ENCODE measurements around the gene PHLDA2.

PHLDA2 gene, protein sequence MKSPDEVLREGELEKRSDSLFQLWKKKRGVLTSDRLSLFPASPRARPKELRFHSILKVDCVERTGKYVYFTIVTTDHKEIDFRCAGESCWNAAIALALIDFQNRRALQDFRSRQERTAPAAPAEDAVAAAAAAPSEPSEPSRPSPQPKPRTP

GRCh38 chr11:2928605-2929530, at the start of gene PHLDA2:
Gene PHLDA2, minus strand, starts transcription at chr11:2929420. Its CDS starts 56 bp downstream, at chr11:2929364.
- no peak for DNase-seq (ENCODE audit: low read depth)

DNA sequence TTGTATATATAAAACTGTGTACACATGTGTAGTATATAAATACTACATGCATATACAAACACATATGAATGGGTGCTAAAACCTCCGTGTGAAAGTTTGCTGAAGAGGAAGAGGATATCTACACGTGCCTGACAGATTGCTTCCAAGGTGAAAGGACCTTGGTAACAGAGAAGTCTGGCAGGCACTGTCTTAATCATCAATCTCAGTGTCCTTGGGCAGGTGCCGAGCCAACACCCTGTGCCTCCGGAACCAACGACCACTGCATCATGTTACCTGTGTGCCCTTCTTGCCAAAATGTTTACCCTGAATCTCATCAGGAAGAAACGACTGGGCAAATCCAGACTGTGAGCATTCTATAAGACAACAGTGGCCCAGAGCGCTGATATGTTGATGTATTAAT, 47.9 kb upstream of the PHLDA2 start:
- no peak for DNase-seq (ENCODE audit: low read depth)

DNA sequence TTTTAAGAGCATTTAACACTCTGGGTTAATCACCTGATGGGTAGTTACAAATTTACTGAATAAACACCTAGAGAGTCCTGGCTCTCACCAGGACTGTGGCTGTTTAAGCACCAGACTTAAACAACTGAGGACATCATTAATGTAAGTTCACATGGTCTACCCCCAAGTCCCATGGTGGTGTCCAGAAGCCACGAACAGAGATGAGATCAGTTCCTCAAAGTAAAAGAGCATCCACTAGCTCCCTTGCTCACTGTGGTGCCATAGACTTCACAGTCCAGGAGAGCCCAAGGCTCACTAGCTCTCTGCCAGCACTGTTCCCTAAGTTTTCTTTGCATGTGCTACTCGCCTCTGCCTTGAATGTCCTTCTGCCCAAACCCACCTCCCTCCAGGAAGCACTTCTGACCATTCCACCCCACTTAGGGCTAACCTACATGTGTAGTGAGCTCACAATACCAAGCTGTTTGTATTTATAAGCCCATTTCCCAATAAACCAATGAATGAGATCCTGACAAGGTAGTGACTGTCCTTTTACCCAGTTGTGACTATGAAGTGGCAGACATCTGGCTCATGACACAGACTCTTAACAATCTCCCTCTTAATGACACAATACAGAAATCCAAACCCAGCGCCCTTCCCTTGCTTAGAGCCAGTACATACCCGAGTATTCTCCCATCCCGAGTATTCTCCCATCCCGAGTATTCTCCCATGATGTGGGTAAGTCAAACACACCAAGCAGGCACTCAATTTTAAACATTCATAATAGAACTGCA, 47.3 kb upstream of the PHLDA2 start:
- no peak for DNase-seq (ENCODE audit: low read depth)

DNA sequence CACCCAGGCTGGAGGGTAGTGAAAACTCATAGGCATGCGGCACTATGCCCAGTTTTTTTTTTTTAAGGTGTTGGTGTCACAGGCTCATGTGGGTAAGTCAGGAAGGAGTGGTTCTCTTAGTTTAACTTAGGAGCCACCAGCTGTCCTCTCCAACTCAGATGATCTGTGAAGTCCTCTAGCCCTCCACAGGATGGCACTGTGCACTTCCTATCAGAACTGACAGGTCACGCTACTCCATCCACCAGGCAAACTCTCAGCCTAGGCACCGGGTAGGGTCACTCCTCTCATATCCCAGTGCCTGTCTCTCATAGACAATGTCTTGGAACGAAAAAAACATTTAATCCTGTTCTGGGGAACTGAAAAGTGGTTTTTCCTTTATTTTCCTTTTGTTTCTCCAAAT, 46.4 kb upstream of the PHLDA2 start:
- DNase-seq (ENCODE audit: low read depth) = no peak

- DNase-seq (ENCODE audit: low read depth) = no peak
Observed at GRCh38 chr11:2974272-2974671, 45.1 kb upstream of the PHLDA2 start.

DNA sequence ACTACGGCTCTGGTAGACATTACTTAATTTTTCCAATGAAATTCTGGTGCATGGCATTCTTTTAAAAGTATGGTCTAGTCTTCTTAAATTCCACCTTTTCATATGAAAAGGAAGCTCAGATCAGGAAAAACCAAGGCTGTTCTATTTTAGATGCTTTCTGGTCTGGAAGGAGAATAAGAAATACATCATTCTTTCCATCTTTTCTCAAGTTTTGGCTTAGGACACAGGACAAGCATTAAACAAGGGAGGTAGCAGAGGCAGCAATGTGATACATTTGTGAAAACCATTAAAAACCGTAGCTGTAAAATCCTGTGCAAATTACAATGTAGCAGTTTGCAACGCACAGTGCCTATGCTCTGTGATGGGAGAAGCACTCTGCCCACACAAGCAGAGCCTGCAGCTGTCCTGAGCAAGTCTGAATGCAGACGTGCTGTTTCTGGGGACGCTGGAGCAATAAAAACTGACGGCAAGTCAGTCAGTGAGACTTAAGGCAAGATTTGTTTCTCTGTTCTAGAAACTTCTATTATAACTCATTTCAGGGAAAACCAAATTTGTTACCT, 39.2 kb upstream of the PHLDA2 start:
- DNase-seq (ENCODE audit: low read depth) = no peak

- no peak for DNase-seq (ENCODE audit: low read depth)
Observed at GRCh38 chr11:2964782-2965181, 35.6 kb upstream of the PHLDA2 start.

GRCh38 chr11:2963761-2964160, 34.5 kb upstream of the PHLDA2 start:
- DNase-seq (ENCODE audit: low read depth) = no peak

DNA sequence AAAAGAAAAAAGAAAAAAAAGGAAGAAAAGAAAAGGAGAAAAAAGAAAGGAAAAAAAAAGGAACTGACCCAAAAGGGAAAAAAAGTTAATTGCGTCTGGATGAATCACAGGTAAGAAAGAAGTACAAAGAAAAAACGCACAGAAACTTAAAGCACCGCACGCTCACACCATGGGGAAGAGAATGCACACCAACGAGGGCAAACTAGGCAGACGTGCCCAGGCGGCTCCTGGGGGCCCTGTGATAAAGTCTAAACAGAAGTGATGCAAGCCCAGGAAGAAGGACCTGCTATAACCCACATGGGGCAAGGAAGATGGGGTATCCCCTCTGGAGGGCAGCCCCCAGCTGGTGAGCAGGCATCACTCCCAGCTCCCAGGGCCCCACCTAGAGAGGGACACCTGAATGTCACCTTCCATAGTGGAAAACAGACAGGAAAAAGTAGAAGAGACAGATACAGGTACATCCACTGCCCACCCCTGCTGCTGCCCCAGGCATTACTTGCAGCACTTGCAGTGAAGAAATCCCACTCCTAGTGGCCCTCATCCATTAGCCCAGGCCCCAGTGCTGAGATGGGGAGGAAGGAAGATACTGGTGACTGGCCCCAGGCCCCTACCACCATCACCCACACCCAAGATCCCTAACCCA, 34.0 kb upstream of the PHLDA2 start:
- no peak for DNase-seq (ENCODE audit: low read depth)

DNA sequence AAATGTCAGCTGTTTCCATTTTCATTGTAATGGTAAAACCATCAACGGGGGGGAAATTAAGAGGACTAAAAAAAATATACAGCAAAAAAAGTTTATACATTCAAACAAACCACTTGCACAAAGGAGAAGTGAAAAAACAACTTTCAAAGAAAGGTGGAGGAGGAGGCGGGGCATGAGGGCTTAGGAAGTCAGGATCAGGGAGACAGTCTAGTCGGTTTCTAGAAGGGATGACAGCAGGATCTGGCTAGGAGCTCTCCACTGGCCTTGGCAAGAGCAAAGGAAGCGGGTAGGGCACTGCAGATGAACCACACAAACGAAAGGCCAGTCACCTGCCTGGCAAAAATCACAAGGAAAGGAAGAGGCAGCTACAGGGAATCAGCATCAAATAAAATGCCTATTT, 31.9 kb upstream of the PHLDA2 start:
- no peak for DNase-seq (ENCODE audit: low read depth)

DNA sequence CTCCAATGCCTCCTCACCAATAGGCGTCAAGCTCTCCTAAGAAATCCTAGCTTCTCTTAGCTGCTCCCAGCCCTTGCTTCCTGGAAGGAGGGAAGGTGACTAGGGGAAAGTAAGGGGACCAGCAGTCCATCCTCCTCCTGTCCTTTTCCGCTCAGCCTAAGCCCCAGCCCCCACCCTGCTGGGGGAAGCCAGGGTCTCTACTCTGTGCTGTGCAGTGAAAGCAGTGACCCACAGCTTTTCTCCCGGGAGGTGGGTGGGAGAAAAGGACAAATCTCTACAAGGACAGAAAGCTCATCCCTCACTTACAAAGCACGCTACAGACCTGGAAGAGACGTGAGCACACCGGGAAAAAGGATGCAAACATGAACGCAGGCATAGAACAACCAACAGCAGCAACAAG, 30.9 kb upstream of the PHLDA2 start:
- no peak for DNase-seq (ENCODE audit: low read depth)

DNA sequence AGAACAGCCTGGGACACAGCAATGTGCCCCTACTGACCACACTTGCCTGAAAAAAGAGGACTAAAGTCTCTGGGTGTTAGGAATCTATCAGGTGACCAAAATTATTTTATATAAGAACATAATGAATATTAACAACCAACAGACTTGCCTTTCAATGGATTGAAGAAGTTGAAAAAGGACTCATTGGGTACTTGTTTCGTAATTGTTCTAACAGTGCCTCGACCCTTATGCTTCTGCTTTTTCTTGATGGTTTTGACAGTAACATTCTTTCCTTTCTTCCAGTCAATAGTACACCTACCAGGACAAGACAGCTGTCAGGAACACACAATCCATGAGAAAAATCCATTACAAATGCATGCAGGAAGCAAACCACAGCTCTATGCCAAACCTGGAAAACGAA, 29.0 kb upstream of the PHLDA2 start:
- DNase-seq (ENCODE audit: low read depth) = no peak

GRCh38 chr11:2955906-2956476, 26.8 kb upstream of the PHLDA2 start:
- no peak for DNase-seq (ENCODE audit: low read depth)

GRCh38 chr11:2954263-2954662, 25.0 kb upstream of the PHLDA2 start:
- DNase-seq (ENCODE audit: low read depth) = no peak

DNA sequence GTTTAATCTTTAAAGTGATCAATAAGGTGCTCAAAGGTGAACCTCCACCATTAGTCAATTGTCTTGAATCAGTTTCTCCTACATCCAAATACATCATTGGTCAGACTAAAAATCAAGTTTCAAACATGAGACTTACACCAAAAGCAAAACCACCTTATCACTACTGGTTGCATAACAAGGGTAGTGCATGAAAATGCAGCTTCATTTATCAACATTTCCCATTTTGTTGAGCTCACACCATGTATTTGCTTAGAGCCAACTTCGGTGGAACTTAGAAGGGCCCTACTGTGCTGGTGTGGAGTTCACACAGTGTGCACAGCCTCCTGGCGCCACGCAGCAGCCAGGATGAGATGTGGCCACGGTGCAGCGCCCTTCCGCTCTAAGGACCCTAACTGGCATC, 23.1 kb upstream of the PHLDA2 start:
- no peak for DNase-seq (ENCODE audit: low read depth)

DNA sequence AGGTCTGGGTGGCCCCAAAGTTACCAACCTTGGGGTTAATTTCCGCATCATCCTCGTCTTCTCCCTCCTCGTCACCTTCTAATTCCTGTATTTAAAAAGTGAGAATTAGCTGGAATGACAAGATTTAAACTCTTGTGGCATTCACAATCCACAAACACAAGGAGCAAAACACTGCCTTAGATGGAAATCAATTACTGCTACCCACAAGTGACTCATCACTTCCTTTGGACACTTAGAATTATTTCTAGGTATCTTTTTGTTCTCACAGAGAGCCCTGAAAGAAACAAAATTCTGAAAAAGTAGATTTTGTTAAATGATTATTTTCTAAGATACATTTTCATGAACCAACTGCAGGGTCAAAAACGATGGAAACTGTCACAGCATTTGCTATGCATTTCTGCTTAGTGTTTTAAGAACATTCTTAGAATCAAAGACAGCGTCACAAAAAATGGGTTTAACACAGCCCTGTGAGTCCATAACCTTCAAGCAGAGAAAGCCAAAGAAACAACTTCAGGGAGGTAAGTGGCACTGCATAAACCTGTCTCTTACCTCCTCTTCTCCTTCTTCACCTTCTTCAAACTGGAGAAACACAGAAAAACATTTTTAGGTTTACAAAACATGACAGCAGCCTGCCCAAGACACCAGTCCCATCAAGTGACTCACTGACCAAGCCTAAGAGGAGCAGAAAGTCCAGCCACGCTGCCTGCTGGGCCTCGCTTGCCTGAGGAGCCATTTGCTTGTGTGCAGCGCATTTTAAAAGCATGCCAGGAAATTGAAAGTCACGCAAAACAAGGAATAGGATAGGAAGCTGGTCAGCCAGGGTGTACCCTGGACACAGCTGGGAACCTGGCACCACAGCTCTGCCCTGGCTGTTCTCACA, 22.3 kb upstream of the PHLDA2 start:
- no peak for DNase-seq (ENCODE audit: low read depth)

DNA sequence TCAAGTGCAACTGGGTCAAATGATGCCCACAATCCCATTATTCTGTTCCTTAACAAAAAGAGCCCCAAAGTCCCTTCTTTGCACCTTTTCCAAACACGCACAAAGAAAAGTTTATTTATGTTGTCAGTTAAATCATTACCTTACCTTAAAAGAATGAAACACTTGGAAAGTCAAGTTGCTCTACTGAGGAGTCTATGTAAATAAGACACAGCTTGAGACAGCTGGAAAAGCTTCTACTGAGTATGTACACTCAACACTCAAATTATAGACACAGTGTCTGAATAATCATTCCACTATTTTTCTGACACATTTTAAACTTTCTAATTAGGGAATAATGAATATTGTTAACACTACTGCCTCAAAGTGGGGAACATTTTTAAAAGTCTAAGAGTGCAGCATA, 21.6 kb upstream of the PHLDA2 start:
- no peak for DNase-seq (ENCODE audit: low read depth)

DNA sequence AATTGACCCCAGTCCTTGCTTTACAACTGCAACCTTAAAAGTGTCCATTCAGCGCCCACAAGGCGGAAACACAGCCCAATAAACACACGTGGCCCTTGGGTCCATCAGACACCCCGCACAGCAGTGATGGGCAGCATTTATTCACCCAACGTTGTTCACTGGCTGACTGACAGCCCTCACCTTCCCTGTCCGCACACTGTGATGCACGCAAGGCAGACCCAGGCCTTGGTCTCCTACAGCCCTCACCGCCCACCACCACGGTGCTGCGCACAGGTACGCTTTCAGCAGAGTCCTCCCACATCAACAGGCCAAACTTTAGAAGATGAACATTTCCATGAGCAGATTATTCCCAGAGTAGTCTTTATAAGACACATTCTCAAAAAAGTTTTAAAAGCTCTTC, 20.7 kb upstream of the PHLDA2 start:
- no peak for DNase-seq (ENCODE audit: low read depth)

DNA sequence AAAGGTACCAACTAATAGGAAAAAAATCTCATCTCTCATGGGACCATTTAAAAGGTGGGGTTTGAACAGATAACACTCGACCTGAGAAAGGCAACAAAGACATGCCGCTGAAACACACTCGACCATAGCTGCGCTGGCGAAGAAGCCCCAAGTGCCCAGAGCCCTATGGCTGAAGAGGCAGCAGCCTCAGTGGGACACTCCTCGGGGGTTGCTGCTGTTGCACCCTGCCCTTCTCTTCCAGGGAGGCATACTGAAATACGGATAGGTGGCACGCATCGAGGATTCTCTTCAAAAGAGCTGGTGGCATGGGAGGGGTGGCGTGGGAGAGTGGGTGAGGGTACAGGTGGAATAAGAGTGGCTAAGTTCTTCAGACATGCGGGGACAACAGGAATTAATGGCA, 18.5 kb upstream of the PHLDA2 start:
- no peak for DNase-seq (ENCODE audit: low read depth)

GRCh38 chr11:2945757-2946287, 16.6 kb upstream of the PHLDA2 start:
- DNase-seq (ENCODE audit: low read depth) = no peak
